Smooth muscle cell (in vitro differentiated cells): ENCODE measurements around the gene NAA25. TPM values are rescaled to one million over a fixed set of nuclear protein-coding genes. Genes with fewer than 3 reads are reported as not detected.

Experiments
- DNase-seq: peaks from one replicate; lab custom pipeline; 2025; ENCODE audit not compliant: unreplicated experiment; lab: John Stamatoyannopoulos, UW
- H2AFZ ChIP-seq: fragments of 200-600 bp; sonication (generic); 2 replicates; pipeline ENCODE4 v1.6.0; 2016; ENCODE audit warnings: antibody characterized with exemption, low read depth, mild to moderate bottlenecking
- H3F3A ChIP-seq: fragments of 200-600 bp; sonication (generic); 2 replicates; pipeline ENCODE4 v1.6.0; 2017; ENCODE audit warnings: antibody characterized with exemption, low read depth
- H3K27ac ChIP-seq: fragments of 200-600 bp; sonication (generic); 2 replicates; pipeline ENCODE4 v1.5.1; 2016; ENCODE audit warnings: low read depth, mild to moderate bottlenecking
- H3K27me3 ChIP-seq: fragments of 200-600 bp; sonication (generic); 2 replicates; pipeline ENCODE4 v1.6.1; 2016; ENCODE audit warnings: low read depth, mild to moderate bottlenecking
- H3K36me3 ChIP-seq: fragments of 200-600 bp; sonication (generic); 2 replicates; pipeline ENCODE4 v1.5.1; 2016; ENCODE audit warnings: low read depth
- H3K4me1 ChIP-seq: fragments of 200-600 bp; sonication (generic); 2 replicates; pipeline ENCODE4 v1.5.1; 2016; ENCODE audit warnings: low read depth
- H3K4me2 ChIP-seq: fragments of 200-600 bp; sonication (generic); 2 replicates; pipeline ENCODE4 v1.6.0; 2016; ENCODE audit warnings: mild to moderate bottlenecking
- H3K4me3 ChIP-seq: fragments of 200-600 bp; sonication (generic); 2 replicates; pipeline ENCODE4 v1.5.1; 2016; ENCODE audit warnings: mild to moderate bottlenecking
- H3K79me2 ChIP-seq: fragments of 200-600 bp; sonication (generic); 2 replicates; pipeline ENCODE4 v1.6.0; 2016; ENCODE audit warnings: low read depth, mild to moderate bottlenecking
- H3K9ac ChIP-seq: fragments of 200-600 bp; sonication (generic); 2 replicates; pipeline ENCODE4 v1.6.0; 2016; ENCODE audit warnings: low read depth
- H3K9me3 ChIP-seq: fragments of 200-600 bp; sonication (generic); replicated peaks from 2 replicates; pipeline ENCODE4 v1.5.1; 2016; ENCODE audit warnings: low read depth
- H4K20me1 ChIP-seq: fragments of 200-600 bp; sonication (generic); 2 replicates; pipeline ENCODE4 v1.6.0; 2016; ENCODE audit warnings: low read depth
- CTCF ChIP-seq: fragments of 200-600 bp; sonication (generic); IDR thresholded peaks from 2 replicates; pipeline ENCODE4 v1.5.1; 2017; ENCODE audit warnings: borderline replicate concordance, mild to moderate bottlenecking, antibody characterized with exemption; ENCODE audit not compliant: insufficient read depth, poor library complexity, severe bottlenecking
- WGBS: methylation state at CpG from one replicate; pipeline ENCODE4 v1.1.7; 2016; ENCODE audit warnings: low lambda C conversion rate; 5-methylcytosine and 5-hydroxymethylcytosine counted together
- polyA plus RNA-seq: library from polyadenylated mRNA; unstranded; fragments of >200 nt; fragmentation: Nextera tagmentation; extraction: Ambion mirVana; gene quantifications from 2 replicates; pipeline ENCODE4 v1.2.1, GENCODE V29; 2016
- total RNA-seq: library from RNA; depleted of rRNA; stranded (reverse); fragments of >200 nt; gene quantifications from 2 replicates; pipeline ENCODE4 v1.2.3, GENCODE V29; 2014

Gene NAA25
- total and polyA plus RNA-seq, 2 experiments from 2014 or later, result 14.7 to 19.8 TPM

GRCh38 chr12:112066566-112066965 is 42.0 kb downstream of the NAA25 start:
- Histone ChIP-seq H3K4me2 (no peak overlapping the region), H3K4me1 (no peaks in the 10 kb centered on the region), H2AFZ (no peak overlapping the region), H3K9me3 (no peaks in the 10 kb centered on the region), H3K9ac (no peak overlapping the region), H4K20me1 (no peaks in the 10 kb centered on the region), H3K27ac (no peak overlapping the region), H3K4me3 (no peak overlapping the region), H3K79me2 (no peaks in the 10 kb centered on the region), H3K27me3 (no peaks in the 10 kb centered on the region), H3K36me3 (peaks cover 33% of the 10 kb centered on the region), H3F3A (no peaks in the 10 kb centered on the region)
- DNase-seq, result no peak
- WGBS, result 96% methylated on average over 2 of the region's 2 CpGs
- no peak for TF ChIP-seq CTCF

GRCh38 chr12:112063273-112063672 is 45.3 kb downstream of the NAA25 start:
- no peak overlapping the region for H2AFZ ChIP-seq
- peaks cover 32% of the 10 kb centered on the region for H3K36me3 ChIP-seq
- 98% methylated on average over 2 of the region's 2 CpGs for WGBS
- H3K79me2 ChIP-seq, result no peaks in the 10 kb centered on the region
- H3K9me3 ChIP-seq, result no peaks in the 10 kb centered on the region
- H3K9ac ChIP-seq, result no peak overlapping the region
- H3K4me1 ChIP-seq, result no peaks in the 10 kb centered on the region
- no peak for TF ChIP-seq CTCF
- DNase-seq, result no peak
- H3K4me2 ChIP-seq, result no peak overlapping the region
- H3K27ac ChIP-seq, result no peak overlapping the region
- no peaks in the 10 kb centered on the region for H3K27me3 ChIP-seq
- no peaks in the 10 kb centered on the region for H4K20me1 ChIP-seq
- no peak overlapping the region for H3K4me3 ChIP-seq
- H3F3A ChIP-seq, result no peaks in the 10 kb centered on the region

- H3F3A ChIP-seq, result no peaks in the 10 kb centered on the region
- no peak overlapping the region for H3K4me3 ChIP-seq
- no peak overlapping the region for H2AFZ ChIP-seq
- no peak for TF ChIP-seq CTCF
- no peak overlapping the region for H3K27ac ChIP-seq
- WGBS, result 100% methylated on average over 2 of the region's 2 CpGs
- H4K20me1 ChIP-seq, result no peaks in the 10 kb centered on the region
- peaks cover 14% of the 10 kb centered on the region for H3K36me3 ChIP-seq
- no peaks in the 10 kb centered on the region for H3K79me2 ChIP-seq
- H3K4me2 ChIP-seq, result no peak overlapping the region
- DNase-seq, result no peak
- H3K27me3 ChIP-seq, result no peaks in the 10 kb centered on the region
- no peaks in the 10 kb centered on the region for H3K9me3 ChIP-seq
- no peaks in the 10 kb centered on the region for H3K4me1 ChIP-seq
- no peak overlapping the region for H3K9ac ChIP-seq
Measured at GRCh38 chr12:112061137-112061536, 47.4 kb downstream of the NAA25 start.

- no peak overlapping the region for H2AFZ ChIP-seq
- H3K79me2 ChIP-seq, result no peaks in the 10 kb centered on the region
- H3K27ac ChIP-seq, result no peak overlapping the region
- H3F3A ChIP-seq, result no peaks in the 10 kb centered on the region
- H3K4me3 ChIP-seq, result no peak overlapping the region
- H3K4me1 ChIP-seq, result no peaks in the 10 kb centered on the region
- no peaks in the 10 kb centered on the region for H3K9me3 ChIP-seq
- WGBS, result 98% methylated on average over 13 of the region's 13 CpGs
- H3K4me2 ChIP-seq, result no peak overlapping the region
- no peaks in the 10 kb centered on the region for H4K20me1 ChIP-seq
- DNase-seq, result no peak
- no peak for TF ChIP-seq CTCF
- H3K9ac ChIP-seq, result no peak overlapping the region
- peaks cover 38% of the 10 kb centered on the region for H3K36me3 ChIP-seq
- no peaks in the 10 kb centered on the region for H3K27me3 ChIP-seq
Measured at GRCh38 chr12:112049351-112049750, 59.2 kb downstream of the NAA25 start.
